DND-41 (cell line): ENCODE results near the gene GPATCH8.

Experiments
- CTCF ChIP-seq: IDR thresholded peaks from 2 replicates; pipeline ENCODE4 v1.5.1; 2012; ENCODE audit warnings: borderline replicate concordance, low read length, moderate library complexity, mild to moderate bottlenecking; ENCODE audit not compliant: poor library complexity, severe bottlenecking; ENCODE audit errors: extremely low read depth
- EZH2 ChIP-seq: IDR thresholded peaks from 3 replicates; pipeline ENCODE4 v1.6.1; 2012; ENCODE audit warnings: borderline replicate concordance, low read depth, mild to moderate bottlenecking, moderate library complexity, low read length, inconsistent platforms; ENCODE audit not compliant: severe bottlenecking

GRCh38 chr17:44378171-44378705, 125.0 kb downstream of the GPATCH8 start:
- TF ChIP-seq CTCF (no peak), EZH2 (no peak)
